BE2C (cell line): Measurements from ENCODE around the gene DKK3.

Source experiments
- DNase-seq: peaks from one replicate; pipeline ENCODE4 v3.0.0-alpha.2; 2020
- H3K27me3 ChIP-seq: fragments of 250-450 bp; sonication (Bioruptor Pico); 2 replicates; pipeline ENCODE4 v1.5.1; 2020; ENCODE audit warnings: mild to moderate bottlenecking
- H3K36me3 ChIP-seq: fragments of 250-450 bp; sonication (Bioruptor Pico); 2 replicates; pipeline ENCODE4 v1.5.1; 2020; ENCODE audit warnings: mild to moderate bottlenecking
- H3K4me1 ChIP-seq: fragments of 250-450 bp; sonication (Bioruptor Pico); 2 replicates; pipeline ENCODE4 v1.5.1; 2020
- H3K4me3 ChIP-seq: 2 replicates; pipeline ENCODE4 v1.5.1; 2011; ENCODE audit warnings: low read depth, low read length
- H3K9me3 ChIP-seq: fragments of 250-450 bp; sonication (Bioruptor Pico); 2 replicates; pipeline ENCODE4 v1.5.1; 2020
- CTCF ChIP-seq: IDR thresholded peaks from 2 replicates; pipeline ENCODE4 v1.5.1; 2012; ENCODE audit warnings: mild to moderate bottlenecking, low read depth, low read length

Gene DKK3

GRCh38 chr11:11968511-11969280 lies 39.7 kb downstream of the DKK3 start:
- peak; percentile 85 for DNase-seq

GRCh38 chr11:11967669-11968510 lies 40.5 kb downstream of the DKK3 start:
- Histone ChIP-seq H3K4me3 (no peak overlapping the region), H3K9me3 (no peaks in the 10 kb centered on the region), H3K36me3 (no peaks in the 10 kb centered on the region), H3K4me1 (peaks cover 27% of the 10 kb centered on the region), H3K27me3 (no peaks in the 10 kb centered on the region)
- TF ChIP-seq CTCF, result no peak
- DNase-seq, result no peak

More at GRCh38 chr11:11968511-11969280, 39.7 kb downstream of the DKK3 start:
- no peaks in the 10 kb centered on the region for H3K9me3 ChIP-seq
- H3K4me3 ChIP-seq, result no peak overlapping the region
- no peaks in the 10 kb centered on the region for H3K27me3 ChIP-seq
- H3K4me1 ChIP-seq, result peaks cover 27% of the 10 kb centered on the region
- no peaks in the 10 kb centered on the region for H3K36me3 ChIP-seq
- no peak for TF ChIP-seq CTCF

GRCh38 chr11:11966826-11967668 lies 41.4 kb downstream of the DKK3 start:
- TF ChIP-seq CTCF, result peak; percentile 69
- H3K4me3 ChIP-seq, result no peak overlapping the region
- peak; percentile 77 for DNase-seq
- peaks cover 27% of the 10 kb centered on the region for H3K4me1 ChIP-seq
- no peaks in the 10 kb centered on the region for H3K9me3 ChIP-seq
- H3K27me3 ChIP-seq, result no peaks in the 10 kb centered on the region
- H3K36me3 ChIP-seq, result no peaks in the 10 kb centered on the region

GRCh38 chr11:11966354-11966741 lies 42.1 kb downstream of the DKK3 start:
- no peaks in the 10 kb centered on the region for H3K36me3 ChIP-seq
- no peaks in the 10 kb centered on the region for H3K27me3 ChIP-seq
- DNase-seq, result no peak

More at GRCh38 chr11:11966354-11966741, 42.1 kb downstream of the DKK3 start:
- Histone ChIP-seq H3K9me3 (no peaks in the 10 kb centered on the region), H3K4me3 (no peak overlapping the region), H3K4me1 (peaks cover 24% of the 10 kb centered on the region)
- TF ChIP-seq CTCF, result no peak
